Liver (tissue), 3 donors: Measurements from ENCODE around the gene MLXIP.

ENCODE experiments used
- ATF3 ChIP-seq: IDR thresholded peaks from 2 replicates; pipeline ENCODE4 v1.6.1; 2016; ENCODE audit warnings: antibody characterized with exemption
- CTCF ChIP-seq: fragments of 150-350 bp; IDR thresholded peaks from 2 replicates; pipeline ENCODE4 v1.5.1; 2017; ENCODE audit warnings: improper control_type of control experiment, low read depth, low read length; ENCODE audit not compliant: missing input control
- SP1 ChIP-seq: IDR thresholded peaks from 2 replicates; pipeline ENCODE4 v1.6.1; 2018; ENCODE audit warnings: antibody characterized with exemption, mild to moderate bottlenecking
- TAF1 ChIP-seq: conservative IDR thresholded peaks from 2 replicates; pipeline ENCODE4 v1.6.1; 2016; ENCODE audit warnings: antibody characterized with exemption, mild to moderate bottlenecking
- donor health status: healthy.
- donor health status: healthy.

GRCh38 chr12:122167356-122167925 lies 88.9 kb downstream of the MLXIP start:
- TF ChIP-seq ATF3 (no peak), SP1 (no peak), CTCF (no peak), TAF1 (no peak)
